K562 (cell line): ENCODE results near the gene ATMIN. TPM values are rescaled to one million over a fixed set of nuclear protein-coding genes. Genes with fewer than 3 reads are reported as not detected.

Experiments
- ATAC-seq: fragments of 200-7000 bp; cut with Tn5 transposase; 3 replicates; pipeline ENCODE4 v1.9.1; 2020; ENCODE audit warnings: moderate library complexity
- BruUV-seq: library from RNA; stranded (reverse); fragments of 400-500 nt; replicated peaks from 2 replicates; lab custom pipeline; 2021; lab: Mats Ljungman, UMichigan
- CTCF ChIA-PET: fragments of 300-600 bp; formaldehyde crosslinking; extraction: SDS; loops from one replicate; lab custom pipeline; 2021; ENCODE audit warnings: low intra/inter-chr PET ratio; lab: Yijun Ruan, JAX
- POLR2A ChIA-PET: fragments of 300-600, 350-650 bp; sonication (Branson Sonifier 250); formaldehyde crosslinking; extraction: SDS; loops from one replicate; lab custom pipeline; 2021; ENCODE audit warnings: antibody characterized with exemption, inconsistent platforms; lab: Yijun Ruan, JAX
- DNase-seq, 4 experiments: peaks; one replicate each; pipeline versions ENCODE4 v3.0.0 to v3.0.0-alpha.2; 2011 to 2018; ENCODE audit warnings: low spot score in 3 of 4, mixed read lengths in 3 of 4; ENCODE audit errors: extremely low read depth in 1 of 4
- FAIRE-seq: peaks from 2 replicates; lab custom pipeline; 2011; peaks lifted over from hg19 to GRCh38; lab: Jason Lieb, UNC
- H2AFZ ChIP-seq: 2 replicates; pipeline ENCODE4 v1.6.0; 2011; ENCODE audit warnings: low read depth, low read length, control low read depth, inconsistent platforms
- H3K27ac ChIP-seq: fragments of 200-600 bp; 3 replicates; pipeline ENCODE4 v1.8.0; 2011; ENCODE audit warnings: low read depth, mild to moderate bottlenecking, control low read depth, inconsistent platforms, low read length, moderate library complexity, mixed read lengths; ENCODE audit errors: extremely low read depth
- H3K27me3 ChIP-seq, 2 experiments: fragments of 300-600 bp in 1 of 2; 2 replicates in 1 of 2; 3 replicates in 1 of 2; pipeline versions ENCODE4 v1.6.0 to v1.8.0; 2011; ENCODE audit warnings: inconsistent platforms in 2 of 2, low read length in 2 of 2, mild to moderate bottlenecking in 1 of 2, mixed read lengths in 1 of 2, moderate library complexity in 1 of 2; ENCODE audit not compliant: control insufficient read depth in 2 of 2, insufficient read depth in 2 of 2
- H3K36me3 ChIP-seq: fragments of 300-600 bp; 3 replicates; pipeline ENCODE4 v1.8.0; 2011; ENCODE audit warnings: mild to moderate bottlenecking, low read length, inconsistent platforms; ENCODE audit not compliant: control insufficient read depth, insufficient read depth
- H3K4me1 ChIP-seq, 2 experiments: fragments of 200-600 bp in 1 of 2; replicated peaks in 1 of 2; 2 replicates in 1 of 2; 3 replicates in 1 of 2; pipeline versions ENCODE4 v1.5.1 to v1.8.0; 2011; ENCODE audit warnings: inconsistent platforms in 2 of 2, low read length in 2 of 2, mild to moderate bottlenecking in 1 of 2, mixed read lengths in 1 of 2, moderate library complexity in 1 of 2; ENCODE audit not compliant: control insufficient read depth in 2 of 2, insufficient read depth in 2 of 2
- H3K4me2 ChIP-seq: 2 replicates; pipeline ENCODE4 v1.6.1; 2011; ENCODE audit warnings: low read length, control low read depth, inconsistent platforms, mixed read lengths; ENCODE audit not compliant: insufficient read depth
- H3K4me3 ChIP-seq: fragments of 200-600 bp; sonication (generic), shearing (Covaris generic); 2 replicates; pipeline ENCODE4 v1.5.1; 2016; ENCODE audit warnings: control low read depth, inconsistent platforms
- H3K79me2 ChIP-seq: fragments of 200-600 bp; 3 replicates; pipeline ENCODE4 v1.8.0; 2011; ENCODE audit warnings: low read length, inconsistent platforms; ENCODE audit not compliant: control insufficient read depth, insufficient read depth
- H3K9ac ChIP-seq, 2 experiments: 2 replicates each; pipeline versions ENCODE4 v1.6.0 to v1.6.1; 2011; ENCODE audit warnings: low read depth in 2 of 2, low read length in 2 of 2, control low read depth in 1 of 2, inconsistent platforms in 1 of 2, mild to moderate bottlenecking in 1 of 2, mixed read lengths in 1 of 2; ENCODE audit not compliant: insufficient read depth in 1 of 2
- H3K9me1 ChIP-seq: one replicate; pipeline ENCODE4 v1.6.0; 2011; ENCODE audit warnings: inconsistent platforms, mild to moderate bottlenecking, low read length, moderate library complexity; ENCODE audit not compliant: control insufficient read depth, insufficient read depth
- H3K9me3 ChIP-seq: replicated peaks from 2 replicates; pipeline ENCODE4 v1.5.1; 2011; ENCODE audit warnings: low read depth, low read length, inconsistent platforms; ENCODE audit not compliant: control insufficient read depth, insufficient read depth
- H4K20me1 ChIP-seq: replicated peaks from 2 replicates; pipeline ENCODE4 v1.6.1; 2011; ENCODE audit warnings: low read length, inconsistent platforms, mixed read lengths; ENCODE audit not compliant: control insufficient read depth, insufficient read depth
- CBFA2T3 ChIP-seq: fragments of 450-650 bp; IDR thresholded peaks from 2 replicates; pipeline ENCODE4 v1.6.1; 2017
- CBX8 ChIP-seq: fragments of 200-600 bp; sonication (generic); IDR thresholded peaks from 2 replicates; pipeline ENCODE4 v1.6.1; 2012; ENCODE audit warnings: borderline replicate concordance, mixed run types, low read depth, mild to moderate bottlenecking, moderate library complexity, mixed read lengths, low read length, control low read depth, inconsistent platforms; ENCODE audit not compliant: poor library complexity, severe bottlenecking; ENCODE audit errors: extremely low read depth
- DPF2 ChIP-seq: fragments of 450-650 bp; IDR thresholded peaks from 2 replicates; pipeline ENCODE4 v1.6.1; 2016
- FOXM1 ChIP-seq, 2 experiments: fragments of 450-650 bp in 1 of 2; sonication (generic) in 1 of 2; formaldehyde crosslinking in 1 of 2; IDR thresholded peaks; 2 replicates each; pipeline versions ENCODE4 v1.6.1 to v1.9.0; 2017 to 2022; ENCODE audit warnings: low read depth in 2 of 2, mild to moderate bottlenecking in 2 of 2, missing genetic modification reagents in 1 of 2, moderate library complexity in 1 of 2
- TCFL5 ChIP-seq: fragments of 250-450 bp; sonication (Bioruptor Pico); conservative IDR thresholded peaks from 2 replicates; pipeline ENCODE4 v1.6.1; 2021; ENCODE audit warnings: mild to moderate bottlenecking, moderate library complexity, matching md5 sums
- ZNF224 ChIP-seq: sonication (generic); formaldehyde crosslinking; IDR thresholded peaks from 2 replicates; pipeline ENCODE4 v1.8.0; 2022; ENCODE audit warnings: mild to moderate bottlenecking, missing genetic modification reagents
- WGBS: fragments of 100-300 bp; shearing (Covaris generic); methylation state at CpG from one replicate; pipeline ENCODE4 v1.1.6; 2016; ENCODE audit warnings: low coverage, mixed read lengths; ENCODE audit not compliant: insufficient coverage; ENCODE audit errors: missing lambda C conversion rate; 5-methylcytosine and 5-hydroxymethylcytosine counted together
- in situ Hi-C: fragments of 300-500 bp; cut with MboI; formaldehyde crosslinking; loops from 4 replicates; pipeline ENCODE4 v1.15.0; 2018; ENCODE audit warnings: inconsistent platforms, mixed read lengths
- intact Hi-C: fragments of 100-400 bp; cut with micrococcal nuclease; formaldehyde crosslinking; loops from 2 replicates; pipeline ENCODE4 v1.14.2; 2022
- polyA plus RNA-seq, 8 experiments: library from polyadenylated mRNA; depleted of rRNA in 4 of 8; stranded (reverse) in 5 of 8; unstranded in 3 of 8; fragments of >200 nt; fragmentation: Nextera tagmentation in 2 of 8; fragmentation: Illumina TruSeq in 1 of 8; extraction: Ambion mirVana in 2 of 8; extraction: Trizol in 1 of 8; gene quantifications; 2 replicates each; pipeline versions ENCODE4 v1.2.1 to v1.2.3, GENCODE V29; 2011 to 2014; ENCODE audit warnings: inconsistent platforms in 1 of 8, missing spikeins in 1 of 8
- total RNA-seq, 7 experiments: library from RNA; depleted of rRNA in 6 of 7; stranded (reverse); fragments of >200 nt in 6 of 7; fragmentation: Illumina TruSeq in 2 of 7; extraction: Trizol in 2 of 7; gene quantifications; 2 replicates each; pipeline versions ENCODE4 v1.2.1 to v1.2.3, GENCODE V29; 2011 to 2021; ENCODE audit warnings: low replicate concordance in 1 of 7
- TF ChIP-seq, protein P1 (sequence below): fragments of 250-450 bp; sonication (Bioruptor Pico); IDR thresholded peaks from 2 replicates; pipeline ENCODE4 v1.4.0; 2020
- TF ChIP-seq, protein P2 (sequence below), 3 experiments: fragments of 200-800 bp in 1 of 3; sonication (Bioruptor generic) in 1 of 3; sonication (generic) in 1 of 3; formaldehyde crosslinking in 1 of 3; IDR thresholded peaks; 2 replicates each; pipeline versions ENCODE4 v1.6.1 to v1.8.0; 2016 to 2022; ENCODE audit warnings: mild to moderate bottlenecking in 2 of 3, missing compliant biosample characterization in 2 of 3, missing genetic modification characterization in 2 of 3, missing genetic modification reagents in 1 of 3

Gene ATMIN
- total and polyA plus RNA-seq, 9 of the 15 experiments (the other 6 are each of a cell fraction or from before 2014, with no cell fraction given): 6.7 to 40.9 (median 23.4) TPM

DNA sequence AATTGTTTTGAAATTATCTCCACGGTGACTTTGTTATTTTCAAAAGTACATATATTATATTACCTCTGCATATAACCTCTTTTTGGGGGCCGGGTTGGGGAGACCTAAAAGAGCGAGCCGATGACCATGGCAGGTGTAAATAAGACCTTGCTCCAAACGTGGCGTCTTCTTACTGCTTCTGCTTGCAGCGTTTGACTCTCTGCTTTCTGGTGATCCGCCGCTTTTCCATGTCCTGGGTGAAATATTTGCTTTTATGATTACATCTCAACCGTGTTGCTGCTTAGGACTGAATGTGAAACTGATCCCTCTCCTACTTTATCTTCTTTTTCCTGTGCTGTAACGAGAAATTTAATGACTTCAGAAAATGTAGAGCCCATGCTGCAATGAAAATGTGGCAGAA is 18.1 kb downstream of the ATMIN start:
- intact Hi-C loops (no loop called here), in situ Hi-C loops (no loop called here)
- ChIA-PET POLR2A (no interaction called here), CTCF (no interaction called here)
- 0 out of 2 replicates have a peak, but pooled peaks cover 7% of the 10 kb centered on the region for H3K9me3 ChIP-seq
- H3K9ac ChIP-seq: peak overlapping the region in 1 of 2 experiments; percentile 68; a peak in 2 of 4 replicates
- no peaks in the 10 kb centered on the region for H3K79me2 ChIP-seq
- H3K9me1 ChIP-seq: no peaks in the 10 kb centered on the region
- peak; percentile 28; the same call in 1 of the 2 replicates for TF ChIP-seq DPF2
- no peak for TF ChIP-seq ZNF224 (CRISPR knock-in tag)
- TF ChIP-seq TCFL5 (CRISPR knock-in tag): no peak
- no peak for TF ChIP-seq CBFA2T3
- TF ChIP-seq FOXM1 (IDR thresholded peaks at IDR 0.05; ENCODE audit: low read depth): no peak
- TF ChIP-seq FOXM1 (CRISPR knock-in tag; IDR thresholded peaks at IDR 0.05; ENCODE audit: low read depth): no peak
- peak; percentile 68 for TF ChIP-seq CBX8
- TF ChIP-seq, protein P1, sequence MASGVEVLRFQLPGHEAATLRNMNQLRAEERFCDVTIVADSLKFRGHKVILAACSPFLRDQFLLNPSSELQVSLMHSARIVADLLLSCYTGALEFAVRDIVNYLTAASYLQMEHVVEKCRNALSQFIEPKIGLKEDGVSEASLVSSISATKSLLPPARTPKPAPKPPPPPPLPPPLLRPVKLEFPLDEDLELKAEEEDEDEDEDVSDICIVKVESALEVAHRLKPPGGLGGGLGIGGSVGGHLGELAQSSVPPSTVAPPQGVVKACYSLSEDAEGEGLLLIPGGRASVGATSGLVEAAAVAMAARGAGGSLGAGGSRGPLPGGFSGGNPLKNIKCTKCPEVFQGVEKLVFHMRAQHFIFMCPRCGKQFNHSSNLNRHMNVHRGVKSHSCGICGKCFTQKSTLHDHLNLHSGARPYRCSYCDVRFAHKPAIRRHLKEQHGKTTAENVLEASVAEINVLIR (CRISPR knock-in tag): no peak
- TF ChIP-seq, protein P2, sequence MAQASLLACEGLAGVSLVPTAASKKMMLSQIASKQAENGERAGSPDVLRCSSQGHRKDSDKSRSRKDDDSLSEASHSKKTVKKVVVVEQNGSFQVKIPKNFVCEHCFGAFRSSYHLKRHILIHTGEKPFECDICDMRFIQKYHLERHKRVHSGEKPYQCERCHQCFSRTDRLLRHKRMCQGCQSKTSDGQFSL (CRISPR knock-in tag; IDR thresholded peaks at IDR 0.05): no peak
- TF ChIP-seq, protein P2 (tag; IDR thresholded peaks at IDR 0.05): no peak
- H3K4me2 ChIP-seq: peak overlapping the region; percentile 45
- FAIRE-seq: peak; percentile 57
- peak in 2 of 4 experiments; percentile 19 to 29 for DNase-seq
- peak; percentile 66 for ATAC-seq
- no peak overlapping the region for H3K4me3 ChIP-seq
- peak overlapping the region; percentile 36; the same call in 1 of the 3 replicates for H3K27ac ChIP-seq
- H3K36me3 ChIP-seq: no peaks in the 10 kb centered on the region
- H4K20me1 ChIP-seq: no peaks in the 10 kb centered on the region
- no TSS peak for BruUV-seq
- H3K4me1 ChIP-seq: peaks cover 0 to 7% of the 10 kb centered on the region in 2 experiments; a peak in 1 of 5 replicates
- H3K27me3 ChIP-seq: no peaks in the 10 kb centered on the region; a peak in 1 of 5 replicates
- peak overlapping the region; percentile 77 for H2AFZ ChIP-seq
- 6% methylated on average over 11 of the region's 11 CpGs for WGBS
